Endothelial cell (in vitro differentiated cells): ENCODE data around the gene TSPAN3. TPM values are rescaled to one million over a fixed set of nuclear protein-coding genes. Genes with fewer than 3 reads are reported as not detected.

Experiments used
- DNase-seq: peaks from one replicate; pipeline ENCODE4 v3.0.0; 2021; ENCODE audit warnings: low spot score
- H3K27ac Mint-ChIP-seq: one replicate; pipeline ENCODE4 v1.8.0; 2021; ENCODE audit warnings: mixed read lengths, inconsistent platforms; ENCODE audit not compliant: unreplicated experiment
- H3K27me3 Mint-ChIP-seq: one replicate; pipeline ENCODE4 v1.8.0; 2021; ENCODE audit warnings: mild to moderate bottlenecking, moderate library complexity, mixed read lengths, inconsistent platforms; ENCODE audit not compliant: unreplicated experiment
- H3K36me3 Mint-ChIP-seq: one replicate; pipeline ENCODE4 v1.8.0; 2021; ENCODE audit warnings: mild to moderate bottlenecking, low read depth, mixed read lengths, inconsistent platforms; ENCODE audit not compliant: unreplicated experiment
- H3K4me1 Mint-ChIP-seq: one replicate; pipeline ENCODE4 v1.8.0; 2021; ENCODE audit warnings: mild to moderate bottlenecking, mixed read lengths, inconsistent platforms; ENCODE audit not compliant: unreplicated experiment
- H3K4me3 Mint-ChIP-seq: one replicate; pipeline ENCODE4 v1.8.0; 2021; ENCODE audit warnings: mild to moderate bottlenecking, mixed read lengths, inconsistent platforms; ENCODE audit not compliant: unreplicated experiment
- H3K9me3 Mint-ChIP-seq: one replicate; pipeline ENCODE4 v1.8.0; 2021; ENCODE audit warnings: mixed read lengths, inconsistent platforms; ENCODE audit not compliant: unreplicated experiment
- CTCF ChIP-seq: fragments of 200-600 bp; sonication (generic); IDR thresholded peaks from one replicate; pipeline ENCODE4 v1.5.0; 2021; ENCODE audit warnings: antibody characterized with exemption; ENCODE audit not compliant: unreplicated experiment
- total RNA-seq: library from RNA; stranded (reverse); fragmentation: NEBNext Ultra II Directional; extraction: Animal tissue kit (Norgen Biotek cat#: 25700); gene quantifications from one replicate; pipeline ENCODE4 v1.2.1, GENCODE V29; 2021; ENCODE audit not compliant: unreplicated experiment

The TSPAN3 gene
- total RNA-seq, 1 donor from 2014 or later, result 140 TPM

- TF ChIP-seq CTCF, result no peak
- H3K4me1 Mint-ChIP-seq, result peaks cover 5% of the 10 kb centered on the region
- no peak for DNase-seq
- H3K4me3 Mint-ChIP-seq, result no peak overlapping the region
- H3K27ac Mint-ChIP-seq, result no peak overlapping the region
- H3K36me3 Mint-ChIP-seq, result peaks cover 5% of the 10 kb centered on the region
- peaks cover 5% of the 10 kb centered on the region for H3K27me3 Mint-ChIP-seq
- no peaks in the 10 kb centered on the region for H3K9me3 Mint-ChIP-seq
These were observed 5.5 kb upstream of the TSPAN3 start for GRCh38 chr15:77076323-77076915.

GRCh38 chr15:77075528-77075927 lies 4.6 kb upstream of the TSPAN3 start:
- H3K4me3 Mint-ChIP-seq, result no peak overlapping the region
- no peak for TF ChIP-seq CTCF
- H3K4me1 Mint-ChIP-seq, result peaks cover 7% of the 10 kb centered on the region
- peaks cover 5% of the 10 kb centered on the region for H3K36me3 Mint-ChIP-seq
- DNase-seq, result no peak
- no peak overlapping the region for H3K27ac Mint-ChIP-seq
- H3K9me3 Mint-ChIP-seq, result no peaks in the 10 kb centered on the region
- H3K27me3 Mint-ChIP-seq, result peaks cover 6% of the 10 kb centered on the region

GRCh38 chr15:77074350-77074749 lies 3.4 kb upstream of the TSPAN3 start:
- Mint-ChIP-seq H3K27ac (no peak overlapping the region), H3K27me3 (peaks cover 6% of the 10 kb centered on the region), H3K36me3 (peaks cover 5% of the 10 kb centered on the region), H3K4me1 (peaks cover 14% of the 10 kb centered on the region), H3K9me3 (no peaks in the 10 kb centered on the region), H3K4me3 (no peak overlapping the region)
- TF ChIP-seq CTCF, result no peak
- no peak for DNase-seq

- DNase-seq, result no peak
- peaks cover 14% of the 10 kb centered on the region for H3K4me1 Mint-ChIP-seq
- H3K27ac Mint-ChIP-seq, result no peak overlapping the region
- H3K27me3 Mint-ChIP-seq, result peaks cover 4% of the 10 kb centered on the region
- H3K9me3 Mint-ChIP-seq, result no peaks in the 10 kb centered on the region
- no peak for TF ChIP-seq CTCF
- peaks cover 5% of the 10 kb centered on the region for H3K36me3 Mint-ChIP-seq
- peak overlapping the region; percentile 84 for H3K4me3 Mint-ChIP-seq
These were observed 655 bp upstream of the TSPAN3 start for GRCh38 chr15:77071305-77072223.

GRCh38 chr15:77070180-77070494 lies 772 bp downstream of the TSPAN3 start:
- peaks cover 5% of the 10 kb centered on the region for H3K36me3 Mint-ChIP-seq
- peak overlapping the region; percentile 61 for H3K27ac Mint-ChIP-seq
- no peaks in the 10 kb centered on the region for H3K9me3 Mint-ChIP-seq
- peaks cover 14% of the 10 kb centered on the region for H3K4me1 Mint-ChIP-seq
- no peak for DNase-seq
- H3K27me3 Mint-ChIP-seq, result peaks cover 4% of the 10 kb centered on the region
- no peak for TF ChIP-seq CTCF
- peak overlapping the region; percentile 95 for H3K4me3 Mint-ChIP-seq
